ENCODE results near the gene SETD5. TPM values are rescaled to one million over a fixed set of nuclear protein-coding genes. Genes with fewer than 3 reads are reported as not detected.

SETD5 gene
- total and polyA plus RNA-seq, 2 of the 8 experiments (the other 6 are each of a cell fraction or from before 2014, with no cell fraction given) = 108 to 234 TPM

DNA sequence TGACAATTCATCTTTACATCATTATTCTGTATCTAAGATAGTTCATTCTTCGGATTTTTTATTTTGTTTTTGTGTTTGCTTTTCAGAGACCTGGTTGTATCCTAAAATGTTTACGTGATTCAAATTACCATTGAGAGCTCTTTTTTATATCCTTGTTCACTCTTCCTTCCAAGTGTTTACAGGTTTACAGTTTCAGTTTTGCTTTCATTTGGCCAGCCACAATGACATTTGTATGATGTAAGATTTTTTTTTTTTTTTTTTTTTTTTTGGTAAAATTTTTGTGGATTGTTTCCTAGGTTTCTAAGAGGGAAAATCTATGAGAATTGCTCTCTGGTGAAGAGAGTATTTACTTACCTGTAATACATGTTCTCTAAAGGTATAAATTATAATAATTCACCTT is 55.0 kb downstream of the SETD5 start:
- Histone ChIP-seq H3K79me1 (ENCODE audit: low read depth, low read length) (peaks cover 4% of the 10 kb centered on the region; the same call in 1 of the 2 replicates), H2BK5ac (ENCODE audit: low read depth, low read length) (no peak overlapping the region), H4K20me1 (replicated peaks in 1 of 2; ENCODE audit: control insufficient read depth in 1 of 2, insufficient read depth in 2 of 2, low read length in 2 of 2) (peaks cover 2 to 5% of the 10 kb centered on the region in 2 experiments), H3K4me3 (ENCODE audit: extremely low read depth in 1 of 4, insufficient read depth in 2 of 4, low read depth in 3 of 4, low read length in 4 of 4) (no peak overlapping the region), H3K56ac (replicated peaks; ENCODE audit: insufficient read length, low read depth, low read length) (no peak overlapping the region), H3K27me3 (replicated peaks in 1 of 4; ENCODE audit: control insufficient read depth in 3 of 4, extremely low read depth in 1 of 4, insufficient read depth in 3 of 4, low read length in 3 of 4) (no peaks in the 10 kb centered on the region), H3K23me2 (ENCODE audit: low read depth, low read length) (no peaks in the 10 kb centered on the region), H3K9ac (replicated peaks in 1 of 4; ENCODE audit: extremely low read depth in 1 of 4, low read depth in 3 of 4, low read length in 3 of 4) (no peak overlapping the region), H2AFZ (ENCODE audit: low read length) (no peak overlapping the region), H4K91ac (replicated peaks; ENCODE audit: insufficient read length, low read length) (no peak overlapping the region), H2BK12ac (ENCODE audit: low read depth, low read length) (no peak overlapping the region), H4K5ac (ENCODE audit: insufficient read length, low read depth, low read length) (no peak overlapping the region), H3K14ac (ENCODE audit: insufficient read length) (no peak overlapping the region), H2BK120ac (replicated peaks; ENCODE audit: low read depth, low read length) (no peak overlapping the region), H3K23ac (ENCODE audit: insufficient read length) (no peak overlapping the region), H3K18ac (ENCODE audit: extremely low read depth, low read length) (no peak overlapping the region), H4K8ac (ENCODE audit: extremely low read depth, insufficient read depth, low read length) (no peak overlapping the region), H2AK5ac (ENCODE audit: low read depth, low read length) (no peak overlapping the region), H3K4ac (replicated peaks; ENCODE audit: insufficient read length, low read depth, low read length) (no peak overlapping the region), H3K36me3 (ENCODE audit: control insufficient read depth in 2 of 4, insufficient read depth in 4 of 4, low read length in 3 of 4) (peaks cover 35 to 92% (median 73%) of the 10 kb centered on the region in 4 experiments), H2BK20ac (ENCODE audit: low read length) (no peak overlapping the region), H3K4me2 (ENCODE audit: insufficient read depth in 1 of 2, low read depth in 2 of 2, low read length in 2 of 2) (no peak overlapping the region), H3K4me1 (replicated peaks in 1 of 4; ENCODE audit: control insufficient read depth in 3 of 4, insufficient read depth in 4 of 4, low read length in 3 of 4) (no peaks in the 10 kb centered on the region), H3K9me3 (ENCODE audit: insufficient read depth in 2 of 2, low read depth in 1 of 2, low read length in 1 of 2) (no peaks in the 10 kb centered on the region), H2BK15ac (ENCODE audit: low read length) (no peak overlapping the region), H3K27ac (ENCODE audit: low read depth, low read length) (no peak overlapping the region), H3K79me2 (ENCODE audit: control insufficient read depth in 1 of 2, insufficient read depth in 2 of 2, low read length in 2 of 2) (peaks cover 0 to 10% of the 10 kb centered on the region in 2 experiments; a peak in 1 of 4 replicates)
- ChIA-PET POLR2A (ENCODE audit: partially characterized antibody) (interaction anchor here (1.3 to 2.4 kb wide), 3 partner anchors 15 to 69 kb away, joined by 3 to 9 read pairs (median 3); no protein-coding TSS in a partner anchor), CTCF (ENCODE audit: partially characterized antibody) (interaction anchor here (1.0 to 1.1 kb wide), 2 partner anchors 11 to 13 kb away, joined by 3 read pairs; no protein-coding TSS in a partner anchor)
- DNase-seq (ENCODE audit: low read depth in 1 of 2, low spot score in 2 of 2) = no peak
- FAIRE-seq = no peak
- WGBS, 2 experiments (ENCODE audit: extremely low coverage in 1 of 2, insufficient coverage in 1 of 2, insufficient read length in 1 of 2, insufficient replicate concordance in 2 of 2, low coverage in 1 of 2, low lambda C conversion rate in 2 of 2, missing lambda C conversion rate in 1 of 2) = 97% methylated on average over 2 of the region's 2 CpGs; no CpG with 5 or more reads in 1 of the 2 experiments
- TF ChIP-seq GABPA (IDR thresholded peaks at IDR 0.05; ENCODE audit: borderline replicate concordance, insufficient read depth, low read length) = no peak
- no peak for TF ChIP-seq EZH2 (IDR thresholded peaks at IDR 0.05; ENCODE audit: low read depth, low read length, severe bottlenecking)
- no peak for TF ChIP-seq TAF1 (IDR thresholded peaks at IDR 0.05; ENCODE audit: low read depth, low read length)
- TF ChIP-seq JUND (IDR thresholded peaks at IDR 0.05; ENCODE audit: low read length) = no peak
- no peak for TF ChIP-seq CBX8 (IDR thresholded peaks at IDR 0.05; ENCODE audit: borderline replicate concordance, low read depth, low read length)
- TF ChIP-seq KDM4A (IDR thresholded peaks at IDR 0.05; ENCODE audit: low read depth, low read length, severe bottlenecking) = no peak
- no peak for TF ChIP-seq GTF2F1 (IDR thresholded peaks at IDR 0.05; ENCODE audit: borderline replicate concordance, low read depth, low read length)

Measured in H1 (cell line).